HG02759 (cell line): Measurements from ENCODE around the gene MYF5.
"Not testable (repeated sequence)": the region's sequence is repeated elsewhere in the genome, so short reads cannot be mapped to it uniquely, and the experiment has no call there.

Experiments used
- ATAC-seq: cut with Tn5 transposase; IDR thresholded peaks from one replicate; pipeline ENCODE4 v1.9.1; 2021; ENCODE audit warnings: mild to moderate bottlenecking, moderate library complexity; ENCODE audit not compliant: unreplicated experiment

Gene MYF5

DNA sequence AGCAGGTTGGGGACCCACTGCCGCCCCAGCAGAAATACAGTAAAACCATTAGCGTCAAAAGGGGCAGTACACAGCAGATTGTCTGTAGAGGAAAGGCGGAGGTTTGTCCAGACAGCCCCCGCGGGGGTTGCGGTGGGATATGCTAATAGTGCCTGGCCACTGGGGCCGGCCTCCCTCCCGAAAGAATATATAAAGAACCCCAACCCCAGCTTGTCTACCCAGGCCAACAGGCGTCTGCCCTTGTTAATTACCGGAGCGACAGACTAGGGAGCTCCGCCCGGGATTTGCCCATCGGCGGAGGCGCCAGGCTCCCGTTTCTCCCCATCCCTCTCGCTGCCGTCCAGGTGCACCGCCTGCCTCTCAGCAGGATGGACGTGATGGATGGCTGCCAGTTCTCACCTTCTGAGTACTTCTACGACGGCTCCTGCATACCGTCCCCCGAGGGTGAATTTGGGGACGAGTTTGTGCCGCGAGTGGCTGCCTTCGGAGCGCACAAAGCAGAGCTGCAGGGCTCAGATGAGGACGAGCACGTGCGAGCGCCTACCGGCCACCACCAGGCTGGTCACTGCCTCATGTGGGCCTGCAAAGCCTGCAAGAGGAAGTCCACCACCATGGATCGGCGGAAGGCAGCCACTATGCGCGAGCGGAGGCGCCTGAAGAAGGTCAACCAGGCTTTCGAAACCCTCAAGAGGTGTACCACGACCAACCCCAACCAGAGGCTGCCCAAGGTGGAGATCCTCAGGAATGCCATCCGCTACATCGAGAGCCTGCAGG, at the start of gene MYF5:
TSS of gene MYF5 (plus strand) at position 217 of the 774 bp plus-strand sequence. CDS start at position 369, 152 bp downstream.
- no peak for ATAC-seq

DNA sequence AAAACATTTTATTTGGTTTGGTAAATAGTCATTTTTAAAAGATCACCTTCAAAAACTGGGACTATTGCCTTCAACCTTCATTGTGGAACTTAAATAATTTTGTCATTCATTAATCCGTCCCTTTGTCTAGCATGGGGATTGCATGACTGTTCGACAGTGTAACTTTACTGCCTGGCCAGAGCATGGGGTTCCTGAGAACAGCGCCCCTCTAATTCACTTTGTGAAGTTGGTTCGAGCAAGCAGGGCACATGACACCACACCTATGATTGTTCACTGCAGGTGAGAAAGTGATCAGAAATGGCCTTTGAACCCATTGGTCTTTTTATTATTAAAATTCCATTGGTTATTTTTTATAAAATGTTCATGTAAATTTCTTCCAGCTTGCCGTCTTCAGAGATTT, 46.5 kb upstream of the MYF5 start:
- ATAC-seq: no peak

- ATAC-seq: not testable (repeated sequence)
These were observed 40.6 kb upstream of the MYF5 start for GRCh38 chr12:80676042-80676636.

DNA sequence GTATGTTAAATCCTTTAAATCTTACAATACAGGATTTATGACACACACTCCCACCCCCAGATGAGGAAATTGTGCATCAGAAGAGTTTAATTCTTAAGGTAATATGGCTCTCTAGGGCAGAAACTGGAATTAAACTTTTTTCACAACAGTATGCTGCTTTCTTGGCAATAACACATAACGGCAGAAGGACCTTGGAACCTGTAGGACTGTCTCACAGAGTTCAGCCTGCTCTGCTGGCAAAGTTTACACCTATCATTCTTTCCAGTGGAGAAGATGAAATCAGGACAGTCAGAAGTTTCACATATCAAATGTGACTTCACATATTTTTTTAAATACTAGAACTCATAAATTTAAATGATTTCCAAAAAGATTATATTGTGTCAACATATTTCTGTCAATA, 39.9 kb upstream of the MYF5 start:
- ATAC-seq: no peak

- ATAC-seq: no peak
These were observed 38.7 kb upstream of the MYF5 start for GRCh38 chr12:80677994-80678393.

DNA sequence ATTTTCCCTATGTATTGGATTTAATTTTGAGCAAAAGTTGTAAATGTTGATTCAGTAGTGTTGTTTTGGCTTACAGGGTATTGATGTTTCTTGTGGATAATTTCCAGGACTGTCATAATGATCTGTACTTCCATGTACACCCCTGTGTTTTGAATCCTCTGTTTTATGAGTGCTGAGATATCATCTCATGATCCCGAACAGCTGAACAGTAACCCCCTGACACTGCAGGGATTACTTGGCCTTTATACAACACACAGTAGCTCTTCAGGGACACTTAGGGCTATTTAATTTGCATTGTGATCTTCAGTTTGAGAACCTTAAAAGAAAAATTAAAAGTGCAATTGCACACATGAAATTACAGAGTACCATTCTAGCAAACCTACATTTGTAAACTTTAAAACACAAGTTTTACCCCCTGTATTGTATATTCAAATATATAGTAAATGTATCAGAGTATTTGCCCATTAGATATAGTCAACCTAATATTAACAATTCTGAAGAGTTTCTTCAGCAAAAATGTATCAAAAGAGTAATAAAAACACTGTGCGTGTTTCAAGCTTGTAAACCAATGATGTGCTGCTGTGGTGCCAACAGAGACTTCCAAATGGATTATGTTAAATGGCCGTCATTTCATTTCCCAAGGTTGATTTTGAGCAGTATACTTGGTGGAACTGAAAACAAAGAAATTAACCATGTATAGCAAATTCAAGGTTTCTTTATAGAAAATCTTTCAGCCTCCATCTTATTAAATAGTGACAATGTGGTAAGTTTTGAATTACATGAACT, 37.2 kb upstream of the MYF5 start:
- no peak for ATAC-seq

GRCh38 chr12:80681287-80681686, 35.4 kb upstream of the MYF5 start:
- ATAC-seq: peak; percentile 65

DNA sequence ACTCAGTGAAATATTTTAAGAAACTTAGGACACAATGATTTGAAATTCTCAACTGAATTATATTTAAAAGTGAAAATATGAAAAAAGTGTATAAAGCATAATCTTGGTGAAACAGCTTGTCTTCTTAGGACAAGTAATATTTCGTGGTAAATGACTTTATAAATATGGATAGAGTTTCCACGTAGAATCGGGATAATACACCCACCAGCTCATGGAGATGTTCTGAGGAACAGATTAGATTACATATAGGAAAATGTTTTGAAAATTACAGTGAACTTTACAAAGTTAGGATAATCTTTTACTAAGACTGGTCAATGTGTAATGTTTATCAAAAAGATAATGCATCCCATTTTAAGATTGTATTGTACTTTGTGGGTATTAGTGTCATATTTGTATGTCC, 34.9 kb upstream of the MYF5 start:
- ATAC-seq: no peak

- no peak for ATAC-seq
These were observed 32.6 kb upstream of the MYF5 start for GRCh38 chr12:80684077-80684495.

- ATAC-seq: no peak
These were observed 26.6 kb upstream of the MYF5 start for GRCh38 chr12:80690090-80690489.

DNA sequence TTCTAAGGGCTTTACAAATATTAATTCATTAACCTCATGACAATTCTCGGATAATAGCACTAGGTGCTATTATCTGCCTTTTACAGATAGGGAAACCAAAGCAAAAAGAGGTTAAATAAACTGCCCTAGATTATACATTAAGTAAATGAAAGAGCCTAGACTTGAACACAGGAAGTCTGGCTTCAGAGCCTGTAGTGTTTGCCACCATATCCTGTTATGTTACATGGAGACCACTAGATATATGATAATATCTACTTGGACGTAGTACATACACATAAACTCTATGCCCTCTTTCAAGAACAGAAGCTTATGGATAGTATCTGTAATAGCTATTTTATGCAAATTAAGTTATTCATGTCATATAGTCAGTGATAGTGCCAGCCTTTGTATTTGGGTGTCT, 26.2 kb upstream of the MYF5 start:
- ATAC-seq: no peak

GRCh38 chr12:80692114-80692513, 24.6 kb upstream of the MYF5 start:
- peak; percentile 63 for ATAC-seq

DNA sequence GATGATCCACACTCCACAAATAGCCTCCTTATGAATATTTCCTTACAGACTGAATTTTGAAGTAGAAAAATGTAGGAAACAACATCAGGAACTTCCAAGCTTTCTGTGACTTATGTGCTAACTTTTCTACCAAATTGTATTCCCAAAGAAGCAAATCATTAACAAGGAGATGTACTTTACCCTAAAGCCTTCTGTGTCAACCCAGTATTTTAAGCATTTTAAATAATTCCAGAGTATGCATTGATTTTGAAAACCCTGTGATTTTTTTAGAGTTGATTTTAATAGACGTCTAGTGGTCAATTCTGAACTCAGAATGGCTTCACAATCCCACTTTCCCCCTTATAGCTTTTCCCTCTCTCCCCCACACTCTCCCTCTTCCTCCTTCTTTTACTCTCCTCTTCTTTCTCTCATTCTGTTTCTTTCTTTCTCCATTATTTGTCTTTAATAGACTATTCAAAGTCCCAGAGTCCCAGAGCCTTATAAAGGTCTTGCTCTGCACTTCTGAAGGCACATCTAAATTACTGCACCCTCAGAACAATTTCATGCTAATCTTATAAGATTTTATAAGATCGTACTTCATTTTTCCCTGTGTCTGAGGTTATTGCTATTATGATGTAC, 19.3 kb upstream of the MYF5 start:
- ATAC-seq: no peak

- no peak for ATAC-seq
These were observed 18.5 kb upstream of the MYF5 start for GRCh38 chr12:80698256-80698655.

DNA sequence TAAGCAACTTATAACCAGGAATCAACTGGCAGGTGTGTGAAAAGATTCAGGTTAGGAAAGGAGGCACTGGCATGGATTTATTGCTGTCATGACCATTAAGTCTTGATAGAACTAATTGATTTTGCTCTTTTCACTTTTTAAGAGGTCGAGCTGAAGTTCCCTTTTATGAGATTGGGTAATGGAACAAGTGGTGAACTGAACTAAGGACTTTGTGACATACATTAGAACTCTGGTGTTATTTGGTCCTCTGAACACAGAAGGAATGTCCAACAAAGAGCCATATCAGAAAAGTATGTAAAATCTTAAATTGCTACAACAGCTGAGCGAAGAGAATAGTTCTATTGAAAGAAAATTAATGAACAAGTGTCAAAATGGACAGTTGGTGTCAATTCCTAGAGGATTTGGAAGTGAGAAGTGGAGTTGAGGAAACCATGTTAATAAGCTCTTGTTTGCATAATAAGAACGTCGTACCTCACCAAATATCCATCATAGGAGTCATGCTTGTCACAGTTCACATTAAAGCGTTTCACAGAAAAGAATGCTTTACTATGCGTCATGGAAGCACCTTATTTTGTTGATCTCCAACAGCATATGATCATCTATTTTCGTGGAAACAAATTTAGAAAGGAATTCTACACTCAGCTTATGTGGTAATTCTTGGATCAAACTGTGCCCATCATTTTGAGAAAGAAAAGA, 17.7 kb upstream of the MYF5 start:
- ATAC-seq: no peak

DNA sequence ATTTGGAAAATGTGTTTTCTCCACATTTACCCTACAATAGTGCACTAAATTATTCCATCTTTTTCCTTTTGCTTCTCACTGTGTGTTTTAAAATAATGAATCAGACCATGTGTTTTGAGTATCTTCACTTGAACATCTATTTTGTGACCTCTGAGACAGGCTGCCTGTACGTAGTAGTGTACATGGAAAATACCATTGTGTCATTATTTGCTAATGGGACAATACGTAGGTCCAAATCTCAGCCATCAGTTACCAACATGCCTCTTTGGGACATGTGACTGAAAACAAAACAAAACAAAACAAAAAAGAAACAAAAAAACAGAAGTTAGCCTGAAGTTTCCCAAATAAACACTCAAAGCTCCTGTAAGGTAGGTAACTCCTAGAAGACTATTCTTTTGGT, 16.4 kb upstream of the MYF5 start:
- no peak for ATAC-seq

DNA sequence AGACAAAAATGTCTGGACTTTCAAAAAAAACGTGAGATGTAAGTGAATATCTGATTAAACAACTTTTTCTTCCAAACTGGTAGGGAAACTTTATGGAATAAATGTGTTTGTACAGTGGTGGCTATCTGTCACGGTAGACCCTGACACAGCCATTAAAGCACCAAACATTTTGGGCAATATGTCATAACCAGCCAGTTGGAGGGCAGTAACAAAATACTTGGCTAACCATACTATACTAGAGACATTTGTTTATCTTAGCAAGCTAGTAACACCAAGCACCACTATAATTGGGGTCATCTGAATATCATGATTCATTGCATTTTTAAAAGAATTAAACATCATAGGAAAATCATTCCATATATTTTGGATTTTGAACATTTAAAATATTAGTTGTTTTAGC, 15.3 kb upstream of the MYF5 start:
- no peak for ATAC-seq

GRCh38 chr12:80702889-80703805, 13.6 kb upstream of the MYF5 start:
- peak; percentile 81 for ATAC-seq

- ATAC-seq: no peak
These were observed 12.3 kb upstream of the MYF5 start for GRCh38 chr12:80704420-80704819.
